ENCODE data around the gene FAM149B1. TPM values are rescaled to one million over a fixed set of nuclear protein-coding genes. Genes with fewer than 3 reads are reported as not detected.

Gene FAM149B1
- total RNA-seq, 2 donors from 2014 or later, result 4.9 to 17.1 TPM

DNA sequence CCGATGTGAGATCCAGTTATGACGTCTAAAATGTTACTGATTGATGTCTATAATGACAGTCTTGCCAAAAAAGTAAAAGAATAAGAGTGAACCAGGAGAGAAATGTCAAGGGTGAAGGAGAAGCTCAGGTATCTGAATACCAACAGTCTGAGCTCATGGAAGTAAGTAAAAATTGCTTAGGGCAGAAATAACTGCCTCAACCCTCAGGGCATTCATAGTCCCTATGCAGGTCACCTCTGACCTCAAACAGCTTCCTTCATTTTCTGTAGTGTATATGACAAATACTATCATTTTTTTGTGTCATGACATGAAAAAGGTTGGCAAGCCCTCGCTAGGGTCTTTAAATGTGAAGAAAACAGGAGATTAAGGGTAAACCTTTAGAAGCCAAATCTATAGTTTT, 125.5 kb downstream of the FAM149B1 start:
- Histone ChIP-seq H3K27me3 (no peaks in the 10 kb centered on the region), H3K36me3 (replicated peaks in 1 of 2; ENCODE audit: insufficient read depth in 1 of 2, low read depth in 2 of 2) (no peaks in the 10 kb centered on the region), H3K4me3 (no peak overlapping the region), H3K4me1 (no peaks in the 10 kb centered on the region), H3K27ac (no peak overlapping the region), H3K9me3 (no peaks in the 10 kb centered on the region)
- TF ChIP-seq, protein P1, sequence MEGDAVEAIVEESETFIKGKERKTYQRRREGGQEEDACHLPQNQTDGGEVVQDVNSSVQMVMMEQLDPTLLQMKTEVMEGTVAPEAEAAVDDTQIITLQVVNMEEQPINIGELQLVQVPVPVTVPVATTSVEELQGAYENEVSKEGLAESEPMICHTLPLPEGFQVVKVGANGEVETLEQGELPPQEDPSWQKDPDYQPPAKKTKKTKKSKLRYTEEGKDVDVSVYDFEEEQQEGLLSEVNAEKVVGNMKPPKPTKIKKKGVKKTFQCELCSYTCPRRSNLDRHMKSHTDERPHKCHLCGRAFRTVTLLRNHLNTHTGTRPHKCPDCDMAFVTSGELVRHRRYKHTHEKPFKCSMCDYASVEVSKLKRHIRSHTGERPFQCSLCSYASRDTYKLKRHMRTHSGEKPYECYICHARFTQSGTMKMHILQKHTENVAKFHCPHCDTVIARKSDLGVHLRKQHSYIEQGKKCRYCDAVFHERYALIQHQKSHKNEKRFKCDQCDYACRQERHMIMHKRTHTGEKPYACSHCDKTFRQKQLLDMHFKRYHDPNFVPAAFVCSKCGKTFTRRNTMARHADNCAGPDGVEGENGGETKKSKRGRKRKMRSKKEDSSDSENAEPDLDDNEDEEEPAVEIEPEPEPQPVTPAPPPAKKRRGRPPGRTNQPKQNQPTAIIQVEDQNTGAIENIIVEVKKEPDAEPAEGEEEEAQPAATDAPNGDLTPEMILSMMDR (IDR thresholded peaks at IDR 0.05), result no peak
- TF ChIP-seq POLR2A (IDR thresholded peaks at IDR 0.05), result no peak
- intact Hi-C loops (cut with DNase I), result no loop called here
- DNase-seq (no peak), ATAC-seq (no peak)
- 83 to 88% methylated on average over 3 of the region's 3 CpGs for WGBS, 2 donors

Small RNA genes lying within 50 kb of the gene (small RNA-seq; reads per million reads assigned to genes)
- gene RF00019 (not detected), gene RNU6-833P (not detected), gene SNORA11F (not detected)

Other genes starting within 250 kb of the FAM149B1 start
- not detected for gene PLA2G12B, start 213.3 kb upstream of the FAM149B1 start, total RNA-seq
- 10 to 100 TPM; 11.9 to 21.5 TPM for gene P4HA1, start 71.3 kb upstream of the FAM149B1 start, total RNA-seq
- 1 to 10 TPM; 2.3 to 3.3 TPM for gene NUDT13, start 57.7 kb upstream of the FAM149B1 start, total RNA-seq
- gene ECD, start 111 bp upstream of the FAM149B1 start, total RNA-seq, result 10 to 100 TPM; 14.8 to 19.8 TPM
- gene DNAJC9, start 79.1 kb downstream of the FAM149B1 start, total RNA-seq, result 1 to 10 TPM; 5.9 to 9.6 TPM
- gene MRPS16, start 84.5 kb downstream of the FAM149B1 start, total RNA-seq, result 10 to 100 TPM; 18.7 to 24.7 TPM
- 10 to 100 TPM in 1 of 2 donors, 1 to 10 TPM in 1; 8.8 to 11.5 TPM for gene CFAP70, start 190.7 kb downstream of the FAM149B1 start, total RNA-seq
- gene ANXA7, start 245.9 kb downstream of the FAM149B1 start, total RNA-seq, result 10 to 100 TPM; 22.7 to 46.2 TPM